CD4-positive, alpha-beta memory T cell (primary cell): Measurements from ENCODE around the gene PLN. TPM values are rescaled to one million over a fixed set of nuclear protein-coding genes. Genes with fewer than 3 reads are reported as not detected.
A peak's percentile ranks its signal among the peaks of the same experiment; 100 is the strongest.

Experiments
- CTCF ChIA-PET: fragments of 350-600 bp; sonication (Branson Sonifier 250); formaldehyde crosslinking; loops from one replicate; lab custom pipeline; 2021; ENCODE audit warnings: inconsistent platforms; ENCODE audit not compliant: partially characterized antibody; lab: Charles Lee
- POLR2A ChIA-PET: fragments of 350-600 bp; sonication (Branson Sonifier 250); formaldehyde crosslinking; loops from one replicate; lab custom pipeline; 2021; ENCODE audit not compliant: partially characterized antibody; lab: Charles Lee
- DNase-seq, 5 donors: peaks; one replicate each; pipeline versions ENCODE4 v3.0.0 to v3.0.0-alpha.2; 2020 to 2022; ENCODE audit warnings: mixed read lengths in 1 of 5
- H3K27ac ChIP-seq: one replicate; pipeline ENCODE4 v1.7.0; 2013; ENCODE audit warnings: low read depth, low read length
- H3K27me3 ChIP-seq: 2 replicates; pipeline ENCODE4 v1.7.0; 2013; ENCODE audit warnings: mild to moderate bottlenecking, low read length, moderate library complexity; ENCODE audit not compliant: insufficient read depth
- H3K36me3 ChIP-seq: 2 replicates; pipeline ENCODE4 v1.7.0; 2013; ENCODE audit warnings: mild to moderate bottlenecking, low read length, moderate library complexity; ENCODE audit not compliant: insufficient read depth
- H3K4me1 ChIP-seq: 2 replicates; pipeline ENCODE4 v1.7.0; 2013; ENCODE audit warnings: mild to moderate bottlenecking, low read length, moderate library complexity; ENCODE audit not compliant: insufficient read depth
- H3K4me3 ChIP-seq, 2 donors: one replicate each; pipeline ENCODE4 v1.7.0; 2013; ENCODE audit warnings: low read length in 2 of 2, mild to moderate bottlenecking in 1 of 2
- H3K9me3 ChIP-seq, 2 donors: one replicate each; pipeline ENCODE4 v1.7.0; 2013; ENCODE audit warnings: low read length in 2 of 2, control low read depth in 1 of 2; ENCODE audit not compliant: control insufficient read depth in 1 of 2
- H3K27ac Mint-ChIP-seq, 7 donors: one replicate each; pipeline ENCODE4 v1.8.0; 2020 to 2021; ENCODE audit warnings: mixed read lengths in 7 of 7, mild to moderate bottlenecking in 6 of 7, inconsistent platforms in 3 of 7, moderate library complexity in 3 of 7
- H3K27me3 Mint-ChIP-seq, 2 donors: one replicate each; pipeline ENCODE4 v1.8.0; 2020 to 2021; ENCODE audit warnings: mixed read lengths in 2 of 2
- H3K36me3 Mint-ChIP-seq, 2 donors: one replicate each; pipeline ENCODE4 v1.8.0; 2020 to 2021; ENCODE audit warnings: mixed read lengths in 2 of 2, inconsistent platforms in 1 of 2, mild to moderate bottlenecking in 1 of 2
- H3K4me1 Mint-ChIP-seq, 4 donors: one replicate each; pipeline ENCODE4 v1.8.0; 2020 to 2021; ENCODE audit warnings: mixed read lengths in 4 of 4, mild to moderate bottlenecking in 1 of 4
- H3K4me3 Mint-ChIP-seq, 8 donors: one replicate each; pipeline ENCODE4 v1.8.0; 2020 to 2021; ENCODE audit warnings: mixed read lengths in 8 of 8, mild to moderate bottlenecking in 7 of 8, moderate library complexity in 6 of 8, inconsistent platforms in 3 of 8
- H3K9me3 Mint-ChIP-seq, 8 donors: one replicate each; pipeline ENCODE4 v1.8.0; 2020 to 2021; ENCODE audit warnings: mixed read lengths in 8 of 8, mild to moderate bottlenecking in 5 of 8, inconsistent platforms in 3 of 8, moderate library complexity in 1 of 8
- intact Hi-C: fragments of 100-400 bp; cut with micrococcal nuclease; formaldehyde crosslinking; loops from one replicate; pipeline ENCODE4 v1.15.1; 2023
- polyA plus RNA-seq, 2 donors: library from polyadenylated mRNA; unstranded; fragments of 300-500 nt; fragmentation: Illumina TruSeq; gene quantifications; one replicate each; pipeline ENCODE4 v1.2.3, GENCODE V29; 2021
- total RNA-seq, 2 experiments: library from RNA; stranded (reverse); gene quantifications; one replicate each; pipeline ENCODE4 v1.2.3, GENCODE V29; 2021

Gene PLN
- total and polyA plus RNA-seq, 4 experiments from 2014 or later = 0.09 TPM; not detected in 3

GRCh38 chr6:118596774-118597320, 48.8 kb downstream of the PLN start:
- peak overlapping the region in 3 of 7 donors; percentile 46 to 75 (median 64) for H3K27ac Mint-ChIP-seq
- CTCF ChIA-PET = no interaction called here
- Histone ChIP-seq H3K36me3 (peaks cover 1% of the 10 kb centered on the region), H3K4me3 (no peak overlapping the region), H3K9me3 (no peaks in the 10 kb centered on the region), H3K27me3 (no peaks in the 10 kb centered on the region), H3K4me1 (peaks cover 10% of the 10 kb centered on the region), H3K27ac (no peak overlapping the region)
- H3K36me3 Mint-ChIP-seq = peaks cover 20 to 26% of the 10 kb centered on the region in 2 donors
- intact Hi-C loops = no loop called here
- peak overlapping the region in 1 of 8 donors; percentile 40 for H3K4me3 Mint-ChIP-seq
- no peaks in the 10 kb centered on the region for H3K27me3 Mint-ChIP-seq
- peaks cover 0 to 2% (median 0%) of the 10 kb centered on the region in 8 donors for H3K9me3 Mint-ChIP-seq
- H3K4me1 Mint-ChIP-seq = peaks cover 28 to 47% (median 36%) of the 10 kb centered on the region in 4 donors
- DNase-seq = no peak
- POLR2A ChIA-PET = no interaction called here

GRCh38 chr6:118597636-118598035, 49.5 kb downstream of the PLN start:
- Histone ChIP-seq H3K9me3 (no peaks in the 10 kb centered on the region), H3K27ac (no peak overlapping the region), H3K4me1 (peaks cover 10% of the 10 kb centered on the region), H3K27me3 (no peaks in the 10 kb centered on the region), H3K36me3 (peaks cover 5% of the 10 kb centered on the region), H3K4me3 (no peak overlapping the region)
- intact Hi-C loops = no loop called here
- peaks cover 29 to 49% (median 36%) of the 10 kb centered on the region in 4 donors for H3K4me1 Mint-ChIP-seq
- DNase-seq = no peak
- peaks cover 0 to 2% (median 0%) of the 10 kb centered on the region in 8 donors for H3K9me3 Mint-ChIP-seq
- H3K4me3 Mint-ChIP-seq = no peak overlapping the region
- H3K27me3 Mint-ChIP-seq = no peaks in the 10 kb centered on the region
- H3K36me3 Mint-ChIP-seq = peaks cover 23 to 32% of the 10 kb centered on the region in 2 donors
- ChIA-PET POLR2A (interaction anchor here (1.1 kb wide), 1 partner anchor 296 kb away, joined by 3 read pairs; the partner anchor contains the start of gene ASF1A), CTCF (interaction anchor here (1.0 to 1.3 kb wide), 2 partner anchors 17 kb away, joined by 3 read pairs; no protein-coding TSS in a partner anchor)
- H3K27ac Mint-ChIP-seq = no peak overlapping the region

GRCh38 chr6:118598324-118598723, 50.2 kb downstream of the PLN start:
- no peak for DNase-seq
- peaks cover 5% of the 10 kb centered on the region for H3K36me3 ChIP-seq
- POLR2A ChIA-PET = interaction anchor here (1.1 kb wide), 1 partner anchor 296 kb away, joined by 3 read pairs; the partner anchor contains the start of gene ASF1A
- no peaks in the 10 kb centered on the region for H3K27me3 ChIP-seq
- Mint-ChIP-seq H3K36me3 (peaks cover 24 to 37% of the 10 kb centered on the region in 2 donors), H3K9me3 (peaks cover 0 to 3% (median 0%) of the 10 kb centered on the region in 8 donors), H3K27ac (peak overlapping the region in 1 of 7 donors; percentile 59), H3K27me3 (no peaks in the 10 kb centered on the region), H3K4me3 (no peak overlapping the region), H3K4me1 (peaks cover 28 to 46% (median 35%) of the 10 kb centered on the region in 4 donors)
- H3K27ac ChIP-seq = no peak overlapping the region
- CTCF ChIA-PET = interaction anchor here (1.0 to 1.3 kb wide), 2 partner anchors 17 to 18 kb away, joined by 3 read pairs; no protein-coding TSS in a partner anchor
- intact Hi-C loops = no loop called here
- H3K4me1 ChIP-seq = peaks cover 10% of the 10 kb centered on the region
- H3K9me3 ChIP-seq = no peaks in the 10 kb centered on the region
- no peak overlapping the region for H3K4me3 ChIP-seq

- no peak for DNase-seq
- peaks cover 0 to 5% (median 0%) of the 10 kb centered on the region in 8 donors for H3K9me3 Mint-ChIP-seq
- H3K27ac Mint-ChIP-seq = peak overlapping the region in 1 of 7 donors; percentile 8
- peaks cover 23 to 42% (median 34%) of the 10 kb centered on the region in 4 donors for H3K4me1 Mint-ChIP-seq
- Histone ChIP-seq H3K4me1 (peaks cover 23% of the 10 kb centered on the region), H3K4me3 (no peak overlapping the region), H3K36me3 (peaks cover 5% of the 10 kb centered on the region), H3K27me3 (no peaks in the 10 kb centered on the region), H3K27ac (no peak overlapping the region), H3K9me3 (no peaks in the 10 kb centered on the region)
- H3K36me3 Mint-ChIP-seq = peaks cover 39 to 41% of the 10 kb centered on the region in 2 donors
- ChIA-PET CTCF (no interaction called here), POLR2A (no interaction called here)
- no peaks in the 10 kb centered on the region for H3K27me3 Mint-ChIP-seq
- intact Hi-C loops = no loop called here
- no peak overlapping the region for H3K4me3 Mint-ChIP-seq
Observed at GRCh38 chr6:118602300-118602699, 54.2 kb downstream of the PLN start.

GRCh38 chr6:118603372-118603771, 55.3 kb downstream of the PLN start:
- H3K4me1 ChIP-seq = peaks cover 15% of the 10 kb centered on the region
- no peaks in the 10 kb centered on the region for H3K27me3 ChIP-seq
- H3K27ac ChIP-seq = no peak overlapping the region
- Mint-ChIP-seq H3K27me3 (no peaks in the 10 kb centered on the region), H3K36me3 (peaks cover 39 to 40% of the 10 kb centered on the region in 2 donors), H3K4me3 (no peak overlapping the region), H3K9me3 (peaks cover 0 to 5% (median 0%) of the 10 kb centered on the region in 8 donors), H3K27ac (no peak overlapping the region), H3K4me1 (peaks cover 21 to 39% (median 34%) of the 10 kb centered on the region in 4 donors)
- H3K9me3 ChIP-seq = no peaks in the 10 kb centered on the region
- no peak for DNase-seq
- intact Hi-C loops = no loop called here
- H3K36me3 ChIP-seq = peaks cover 5% of the 10 kb centered on the region
- ChIA-PET CTCF (no interaction called here), POLR2A (no interaction called here)
- no peak overlapping the region for H3K4me3 ChIP-seq

- Mint-ChIP-seq H3K4me3 (peak overlapping the region in 3 of 8 donors; percentile 8 to 45 (median 18)), H3K36me3 (peaks cover 44 to 48% of the 10 kb centered on the region in 2 donors), H3K27me3 (no peaks in the 10 kb centered on the region), H3K9me3 (peaks cover 0 to 6% (median under 1%) of the 10 kb centered on the region in 8 donors), H3K4me1 (peaks cover 30 to 54% (median 41%) of the 10 kb centered on the region in 4 donors), H3K27ac (peak overlapping the region in 3 of 7 donors; percentile 24 to 73 (median 36))
- POLR2A ChIA-PET = no interaction called here
- H3K9me3 ChIP-seq = no peaks in the 10 kb centered on the region
- CTCF ChIA-PET = interaction anchor here (0.7 to 1.5 kb wide), 5 partner anchors 10 to 41 kb away, joined by 3 to 15 read pairs (median 3); no protein-coding TSS in a partner anchor
- no peaks in the 10 kb centered on the region for H3K27me3 ChIP-seq
- intact Hi-C loops = no loop called here
- peaks cover 20% of the 10 kb centered on the region for H3K4me1 ChIP-seq
- H3K36me3 ChIP-seq = peaks cover 5% of the 10 kb centered on the region
- DNase-seq = no peak
- no peak overlapping the region for H3K4me3 ChIP-seq
- no peak overlapping the region for H3K27ac ChIP-seq
Observed at GRCh38 chr6:118606268-118606667, 58.2 kb downstream of the PLN start.

- intact Hi-C loops = no loop called here
- H3K36me3 Mint-ChIP-seq = peaks cover 42 to 51% of the 10 kb centered on the region in 2 donors
- peak overlapping the region in 2 of 7 donors; percentile 36 to 85 for H3K27ac Mint-ChIP-seq
- no peak overlapping the region for H3K4me3 ChIP-seq
- no peak for DNase-seq
- peaks cover 0 to 7% (median 2%) of the 10 kb centered on the region in 8 donors for H3K9me3 Mint-ChIP-seq
- H3K27ac ChIP-seq = no peak overlapping the region
- no peaks in the 10 kb centered on the region for H3K27me3 ChIP-seq
- POLR2A ChIA-PET = no interaction called here
- peaks cover 20% of the 10 kb centered on the region for H3K4me1 ChIP-seq
- peaks cover 30 to 57% (median 43%) of the 10 kb centered on the region in 4 donors for H3K4me1 Mint-ChIP-seq
- CTCF ChIA-PET = interaction anchor here (0.7 to 1.5 kb wide), 4 partner anchors 9 to 41 kb away, joined by 3 to 15 read pairs (median 3); no protein-coding TSS in a partner anchor
- no peaks in the 10 kb centered on the region for H3K27me3 Mint-ChIP-seq
- peak overlapping the region in 2 of 8 donors; percentile 18 to 36 for H3K4me3 Mint-ChIP-seq
- peaks cover 4% of the 10 kb centered on the region for H3K36me3 ChIP-seq
- H3K9me3 ChIP-seq = no peaks in the 10 kb centered on the region
Observed at GRCh38 chr6:118606858-118607257, 58.8 kb downstream of the PLN start.
